Measurements from ENCODE around the gene MYO9B. TPM values are rescaled to one million over a fixed set of nuclear protein-coding genes. Genes with fewer than 3 reads are reported as not detected.
A peak's percentile ranks its signal among the peaks of the same experiment; 100 is the strongest.

MYO9B gene
- total and polyA plus RNA-seq, 2 of the 13 experiments (the other 11 are each of a cell fraction or from before 2014, with no cell fraction given), result 18.0 to 18.3 TPM

GRCh38 chr19:17248011-17248776, 172.6 kb downstream of the MYO9B start (continued):
- peak; percentile 98 for TF ChIP-seq TARDBP (CRISPR knock-in tag; IDR thresholded peaks at IDR 0.05)
- TF ChIP-seq ZNF710 (CRISPR knock-in tag; IDR thresholded peaks at IDR 0.05; ENCODE audit: borderline replicate concordance), result peak; percentile 68; the same call in 1 of the 2 replicates
- peak; percentile 69 for TF ChIP-seq ATF7-NPFF (CRISPR knock-in tag; IDR thresholded peaks at IDR 0.05; ENCODE audit: low read depth)
- peak; percentile 96 for TF ChIP-seq NR2C2 (CRISPR knock-in tag; IDR thresholded peaks at IDR 0.05; ENCODE audit: borderline replicate concordance)
- TF ChIP-seq THAP9 (CRISPR knock-in tag; IDR thresholded peaks at IDR 0.05; ENCODE audit: borderline replicate concordance), result peak; percentile 71
- TF ChIP-seq SALL1 (CRISPR knock-in tag; IDR thresholded peaks at IDR 0.05), result peak; percentile 85
- no peak for TF ChIP-seq SRSF1 (optimal IDR thresholded peaks at IDR 0.05; ENCODE audit: low read depth, low read length)
- no peak for TF ChIP-seq DMTF1 (CRISPR knock-in tag; IDR thresholded peaks at IDR 0.05)
- TF ChIP-seq ZNF576 (CRISPR knock-in tag; IDR thresholded peaks at IDR 0.05), result 0 out of 2 replicates have a peak, but pooled peaks have one; percentile 69
- 0 out of 2 replicates have a peak, but pooled peaks have one; percentile 15 for TF ChIP-seq RFX3 (CRISPR knock-in tag; IDR thresholded peaks at IDR 0.05)
- no peak for TF ChIP-seq IRF1 (CRISPR knock-in tag; IDR thresholded peaks at IDR 0.05; ENCODE audit: low read depth)
- TF ChIP-seq ZBTB1 (CRISPR knock-in tag; IDR thresholded peaks at IDR 0.05; ENCODE audit: borderline replicate concordance), result no peak
- peak; percentile 78; the same call in 1 of the 2 replicates for TF ChIP-seq TOPORS (CRISPR knock-in tag; IDR thresholded peaks at IDR 0.05)
- TF ChIP-seq IKZF1 (IDR thresholded peaks at IDR 0.05), result no peak
- no peak for TF ChIP-seq FOXA1 (IDR thresholded peaks at IDR 0.05)
- TF ChIP-seq FOXA1 (CRISPR knock-in tag; IDR thresholded peaks at IDR 0.05), result no peak; the same call in 1 of the 2 replicates
- TF ChIP-seq ZNF451 (CRISPR knock-in tag; IDR thresholded peaks at IDR 0.05), result 0 out of 2 replicates have a peak, but pooled peaks have one; percentile 43
- TF ChIP-seq ZNF3 (CRISPR knock-in tag; IDR thresholded peaks at IDR 0.05), result no peak
- no peak for TF ChIP-seq ZNF558 (CRISPR knock-in tag; IDR thresholded peaks at IDR 0.05; ENCODE audit: borderline replicate concordance)
- 0 out of 2 replicates have a peak, but pooled peaks have one; percentile 55 for TF ChIP-seq ZBTB20 (CRISPR knock-in tag; IDR thresholded peaks at IDR 0.05; ENCODE audit: borderline replicate concordance, low read depth)
- 0 out of 2 replicates have a peak, but pooled peaks have one; percentile 28 for TF ChIP-seq KMT2A (CRISPR knock-in tag; IDR thresholded peaks at IDR 0.05)
- TF ChIP-seq TEAD3 (CRISPR knock-in tag; optimal IDR thresholded peaks at IDR 0.05; ENCODE audit: borderline replicate concordance), result peak; percentile 47
